Stimulated activated CD4-positive, alpha-beta T cell treated with anti-CD3 and anti-CD28 coated beads, Interleukin-15, amount 100 ng/mL, for 1 hour (primary cell): ENCODE results near the gene ROR1.

Experiments
- DNase-seq, 2 donors: peaks; one replicate each; pipeline ENCODE4 v3.0.0-alpha.2; 2020; ENCODE audit warnings: low read depth in 1 of 2, low spot score in 1 of 2

The ROR1 gene

DNA sequence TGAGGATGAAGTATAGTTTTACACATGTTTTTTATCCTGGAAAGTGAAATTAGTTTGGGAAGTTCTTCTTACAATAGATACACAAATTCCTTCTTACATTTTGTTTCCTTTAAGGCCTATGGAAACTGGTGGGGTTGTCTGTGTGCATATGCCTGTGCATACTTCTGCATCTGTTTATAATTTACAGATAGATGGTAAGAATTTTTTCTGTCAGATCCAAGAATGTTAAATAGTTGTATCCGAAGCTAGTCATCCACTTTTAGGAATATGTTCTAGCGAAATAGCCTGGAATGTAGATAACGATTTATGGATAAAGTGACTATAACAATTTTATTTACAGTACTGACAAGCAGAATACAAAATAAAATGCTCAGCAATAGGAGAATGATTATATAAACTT is 194.1 kb downstream of the ROR1 start:
- DNase-seq = no peak

DNA sequence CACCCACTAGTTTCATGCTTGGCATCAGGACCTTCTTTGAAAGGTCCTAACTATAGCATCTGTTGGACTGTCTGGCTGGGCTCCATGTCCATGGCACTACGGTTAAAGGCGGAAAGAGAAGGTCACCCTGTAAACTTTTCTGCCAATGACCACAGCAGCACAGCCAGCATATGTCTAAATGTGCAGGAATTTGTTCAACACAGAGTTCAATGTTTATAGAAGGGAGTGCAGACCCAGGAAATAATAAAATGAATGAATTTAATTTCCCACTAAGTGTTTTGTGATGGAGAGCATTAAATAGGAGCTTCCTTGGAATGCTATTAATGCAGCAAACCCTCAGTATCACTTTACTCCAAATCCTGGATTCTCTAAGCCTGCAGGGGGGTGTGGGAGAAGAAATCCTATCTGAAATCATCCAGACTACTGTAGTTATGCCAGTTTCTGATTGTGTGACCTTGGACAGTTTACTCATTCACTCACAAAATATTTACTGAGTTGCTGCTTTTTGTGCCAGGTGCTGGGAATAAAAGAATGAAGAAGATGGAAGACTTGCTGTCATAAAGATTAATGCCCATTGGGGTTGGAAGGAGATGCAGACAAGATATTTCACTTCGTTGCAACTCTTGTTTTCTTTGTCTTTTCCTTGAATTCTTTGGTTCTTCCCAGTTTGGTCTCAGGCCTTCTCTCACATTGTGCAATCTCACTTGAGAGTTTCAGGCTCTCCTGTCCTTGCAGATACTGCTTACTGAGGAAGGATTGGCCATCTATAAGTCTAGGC is 195.0 kb downstream of the ROR1 start:
- DNase-seq = no peak

DNA sequence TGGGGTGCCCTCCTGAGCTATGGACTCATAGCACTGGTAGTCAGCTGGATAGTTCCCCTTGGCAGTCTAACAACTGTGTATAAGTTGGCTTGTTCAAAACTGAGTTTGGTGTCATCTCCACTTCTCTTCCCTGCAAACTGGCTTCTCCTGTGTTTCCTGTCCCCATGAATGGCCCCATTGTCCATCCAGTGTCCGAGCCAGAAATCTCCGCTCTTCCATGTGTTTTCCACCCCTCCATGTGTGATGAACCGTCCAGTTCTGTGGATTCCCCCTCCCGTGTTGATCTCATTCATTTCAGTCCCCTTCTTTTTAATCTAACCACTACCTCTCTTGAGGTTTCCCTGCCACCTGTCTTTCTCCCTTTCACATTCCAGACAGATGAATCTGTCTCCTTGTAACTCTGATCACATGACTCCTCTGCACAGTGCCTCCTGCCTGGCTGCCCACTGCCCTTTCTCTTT is 195.7 kb downstream of the ROR1 start:
- no peak for DNase-seq

DNA sequence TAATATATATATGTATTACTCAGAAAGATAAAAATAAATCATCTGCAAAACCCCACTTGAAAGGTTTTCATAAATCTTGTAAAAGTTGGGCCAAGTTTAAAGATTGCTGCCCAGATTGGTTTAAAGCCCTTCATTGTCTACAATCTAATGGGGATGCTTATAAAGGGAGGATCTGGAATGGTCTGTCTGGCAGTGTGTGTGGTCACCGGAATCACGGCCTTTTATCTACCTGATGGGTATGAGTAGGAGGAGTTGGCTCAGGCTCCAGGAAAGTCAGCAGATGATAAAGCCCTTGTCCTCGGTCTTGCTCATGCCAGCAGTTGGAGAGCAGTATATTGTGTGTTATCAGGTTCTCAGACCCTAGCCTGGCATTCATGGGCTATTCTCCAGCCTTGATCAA is 197.7 kb downstream of the ROR1 start:
- DNase-seq = no peak

DNA sequence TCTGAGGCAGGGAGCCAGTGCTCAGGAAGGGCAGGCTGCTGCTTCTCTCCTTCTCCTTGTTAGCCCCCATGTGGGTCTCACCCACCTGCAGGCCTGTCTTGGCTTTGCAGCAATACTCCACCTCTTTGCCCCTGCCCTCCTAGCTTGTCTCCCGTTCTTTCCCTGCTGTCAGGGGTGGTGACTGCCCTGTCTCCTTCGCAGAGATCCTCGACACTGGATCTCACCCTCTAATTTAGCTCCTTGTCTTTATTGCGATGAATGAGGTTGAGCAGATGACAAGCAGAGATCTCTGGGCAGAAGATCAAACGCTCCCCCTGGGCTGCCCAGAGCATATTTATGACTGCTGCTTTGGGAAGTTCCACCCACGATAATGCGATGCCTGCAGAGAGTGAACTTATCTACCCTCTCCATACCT is 199.2 kb downstream of the ROR1 start:
- no peak for DNase-seq

DNA sequence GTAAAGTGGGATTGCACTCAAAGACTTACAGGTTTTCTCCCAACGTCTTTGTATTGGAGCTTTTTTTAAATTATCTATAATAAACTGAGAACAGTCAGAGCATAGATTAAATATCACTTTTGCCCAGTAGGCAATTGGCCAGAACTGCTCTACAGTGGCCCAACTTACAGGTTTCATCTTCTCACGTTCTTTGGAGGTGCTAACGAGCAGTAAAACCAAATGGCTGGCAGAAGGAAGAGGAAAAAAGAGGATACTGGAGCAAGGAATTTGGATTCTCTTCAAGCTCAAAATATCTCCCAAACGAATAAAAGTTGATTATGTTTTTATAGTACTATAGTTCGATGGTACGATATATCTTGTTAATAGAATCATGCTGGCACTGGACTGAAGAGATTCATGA is 201.1 kb downstream of the ROR1 start:
- DNase-seq = no peak

DNA sequence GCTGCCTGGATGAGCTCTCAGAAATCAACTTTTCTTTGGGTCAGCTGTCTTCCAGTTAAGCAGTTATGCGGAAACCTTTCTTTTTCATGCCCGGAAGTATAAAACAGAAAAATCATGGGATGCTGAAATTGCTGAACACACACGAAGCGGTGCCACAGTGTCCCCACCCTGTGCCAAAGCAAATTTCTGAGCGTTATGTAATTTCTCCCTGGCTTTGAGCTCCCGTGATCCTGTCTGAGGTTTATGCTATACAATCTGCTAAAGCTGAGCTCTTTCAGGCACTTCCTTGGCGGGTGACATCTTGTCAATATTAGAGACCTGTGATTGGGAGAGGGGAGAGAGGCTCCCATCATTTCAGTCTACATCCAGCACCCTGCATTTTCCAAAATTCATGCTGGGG is 201.7 kb downstream of the ROR1 start:
- no peak for DNase-seq

DNA sequence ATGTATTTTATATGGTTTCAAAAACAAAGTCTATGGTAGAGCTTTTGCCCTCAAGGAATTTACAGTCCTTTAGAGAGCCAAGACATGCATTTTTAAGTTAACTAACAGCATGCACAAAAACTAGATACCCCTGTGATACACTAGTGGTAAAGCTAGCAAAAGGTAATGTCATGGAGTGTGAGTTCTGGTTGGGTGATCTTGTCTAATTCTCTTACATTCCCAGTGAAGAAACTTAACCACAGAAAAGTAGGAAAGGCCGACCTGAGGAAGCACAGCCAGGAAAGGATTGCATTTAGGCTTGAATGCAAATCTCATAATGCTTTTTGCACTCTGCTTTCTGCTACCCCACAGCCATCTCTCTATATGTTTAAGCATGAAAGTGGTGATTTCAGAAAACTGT is 202.2 kb downstream of the ROR1 start:
- no peak for DNase-seq

DNA sequence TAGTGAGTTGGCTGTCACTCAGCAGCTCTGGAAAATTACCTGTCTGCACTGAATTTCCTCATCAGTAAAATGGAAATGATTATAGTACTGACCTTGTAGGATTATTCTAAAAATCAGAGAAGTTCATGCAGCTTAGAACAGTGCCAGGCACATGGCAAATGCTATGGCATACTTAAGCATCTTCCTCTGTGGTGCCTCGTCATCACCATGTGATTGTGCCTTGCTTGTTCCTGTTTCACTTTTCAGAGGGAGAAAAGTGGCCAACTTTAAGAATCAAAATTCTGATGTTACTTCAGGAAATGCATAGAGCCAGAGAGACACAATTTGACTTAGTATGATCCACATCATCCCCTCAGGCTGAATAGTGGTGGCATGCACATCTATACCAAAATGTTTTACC is 203.6 kb downstream of the ROR1 start:
- DNase-seq = no peak

DNA sequence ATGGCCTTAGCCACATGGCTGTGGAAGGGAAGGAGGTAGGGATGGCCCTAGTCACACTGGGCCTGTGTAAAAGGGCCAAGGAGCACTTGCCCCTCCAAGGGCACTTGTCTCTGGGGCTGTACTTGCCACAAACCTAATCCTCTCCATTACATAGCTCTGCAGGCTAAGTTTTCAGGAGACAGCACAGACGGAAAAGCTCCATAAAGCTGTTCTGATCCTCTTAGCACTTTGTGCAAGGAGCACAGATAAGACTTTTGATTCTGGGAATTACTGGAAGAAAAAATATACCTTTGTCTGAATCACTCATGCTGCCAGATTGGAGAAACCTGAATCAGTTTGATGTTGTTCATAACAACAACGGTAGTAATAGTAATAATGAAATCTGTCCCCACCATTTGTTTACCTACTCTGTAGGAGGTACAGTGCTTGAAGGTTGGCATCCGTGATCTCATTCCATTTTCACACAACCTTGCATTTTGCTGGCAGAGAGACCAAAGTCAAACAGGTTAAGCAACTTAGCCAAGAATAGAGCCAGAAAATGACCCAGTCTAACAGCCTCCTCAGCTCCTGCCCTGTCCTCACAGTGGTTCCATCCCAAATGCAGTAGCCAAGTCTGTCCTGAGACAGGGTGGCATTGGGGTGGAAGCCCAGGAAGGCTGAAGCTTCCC is 207.1 kb downstream of the ROR1 start:
- DNase-seq = no peak

DNA sequence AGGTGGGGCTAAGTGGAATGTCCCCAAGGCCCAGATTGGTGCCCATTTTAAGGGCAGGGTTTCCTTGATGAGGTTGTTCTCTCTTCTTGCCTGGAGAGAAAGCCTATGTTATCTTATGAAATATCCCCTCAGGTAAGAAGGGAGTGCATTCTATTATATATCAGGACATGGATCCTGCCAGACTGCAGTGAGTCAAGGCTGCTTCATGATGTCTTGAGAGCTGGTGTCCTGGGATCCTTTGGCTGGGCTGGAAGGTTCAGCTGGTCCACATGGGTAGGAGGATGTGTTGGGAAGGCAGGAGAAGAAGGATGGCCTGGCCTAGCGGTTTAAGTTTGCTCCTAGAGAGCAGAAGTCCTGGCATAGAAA is 207.6 kb downstream of the ROR1 start:
- DNase-seq = no peak

DNA sequence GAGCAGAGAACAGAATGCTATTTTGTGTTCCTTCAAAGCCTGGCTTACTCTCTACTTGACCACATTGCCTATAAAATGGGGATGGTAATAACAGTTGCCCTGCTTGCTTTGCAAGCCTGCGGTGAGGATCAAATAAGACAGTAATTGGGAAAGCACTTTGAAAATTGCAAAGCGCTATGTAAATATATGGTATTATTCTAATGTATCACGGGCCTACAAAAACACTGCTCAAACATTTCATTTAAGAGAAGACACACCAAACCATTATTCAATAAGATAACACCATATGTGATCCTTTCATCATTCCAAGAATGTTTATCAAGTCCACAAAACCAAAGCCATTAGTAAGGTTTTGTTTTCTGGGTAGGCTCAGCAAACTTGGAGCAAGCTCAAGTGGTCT is 208.4 kb downstream of the ROR1 start:
- DNase-seq = no peak

DNA sequence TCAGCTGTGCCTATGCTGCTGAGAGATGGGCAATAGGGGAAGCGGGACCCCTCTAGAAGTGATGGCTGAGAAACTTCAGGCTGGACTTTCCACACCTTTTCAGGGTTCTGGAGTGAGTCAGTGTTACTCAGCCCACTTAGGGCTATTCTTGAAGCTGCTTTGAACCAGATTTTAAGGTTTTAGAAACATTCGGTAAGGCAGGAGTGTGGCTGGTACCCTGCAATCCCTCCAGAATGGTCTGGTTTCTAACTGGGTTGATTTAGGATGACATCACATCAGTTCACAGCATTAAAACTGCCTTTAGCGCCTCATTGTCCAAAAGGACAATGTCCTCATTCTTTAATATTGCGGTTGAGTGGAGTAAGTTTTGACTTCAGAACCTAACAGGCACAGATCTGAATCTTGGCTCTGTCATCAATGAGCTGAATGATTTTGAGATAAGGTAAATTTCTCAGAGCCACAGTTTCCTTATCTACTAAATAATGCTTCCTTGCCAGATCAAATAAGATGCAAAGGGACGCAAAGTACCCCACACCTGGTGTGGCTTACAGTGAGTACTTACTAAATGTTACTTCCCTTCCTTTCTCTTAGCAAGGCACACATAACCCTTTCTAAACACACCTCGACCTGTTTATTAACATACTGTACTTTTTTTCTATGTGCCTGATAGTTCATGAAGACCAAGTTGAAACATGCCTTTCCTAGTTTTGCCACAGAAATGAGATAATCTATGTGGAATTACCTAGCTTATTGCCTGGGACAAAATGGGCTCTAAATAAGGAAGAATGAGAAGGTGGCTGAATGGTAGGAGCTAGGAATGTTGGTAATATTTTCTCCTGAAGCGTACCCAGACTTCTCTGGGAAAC is 209.8 kb downstream of the ROR1 start:
- no peak for DNase-seq

DNA sequence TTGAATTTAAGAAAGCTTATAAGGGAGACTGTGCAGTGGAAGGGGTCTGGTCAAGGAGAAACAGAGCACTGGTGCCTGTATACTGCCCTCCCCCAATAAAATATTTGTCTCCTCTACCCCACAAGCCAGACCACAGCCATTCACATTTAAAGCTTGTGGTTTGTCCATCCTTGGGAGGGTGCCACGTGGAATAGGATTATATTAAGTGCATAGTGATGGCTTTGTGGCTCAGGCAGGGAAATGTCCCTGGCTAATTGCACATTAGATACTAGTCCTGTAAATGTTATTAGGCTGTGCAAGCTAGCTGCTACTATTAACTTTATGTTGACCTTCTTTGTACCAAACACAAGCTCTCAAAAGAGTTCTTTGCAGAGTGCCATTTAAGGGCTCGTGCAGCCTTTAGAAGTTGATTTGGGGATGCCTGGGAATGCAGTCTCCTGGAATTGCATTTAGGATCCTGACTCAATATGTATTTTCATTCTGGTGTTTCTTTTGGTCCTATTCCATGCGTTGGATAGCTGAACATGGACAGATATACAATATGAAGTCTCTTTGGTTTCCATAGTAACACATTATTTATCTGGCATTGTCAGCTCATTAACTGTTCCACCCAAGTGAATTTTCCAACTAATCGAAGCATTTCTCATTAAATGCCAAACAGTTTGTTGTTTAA is 210.6 kb downstream of the ROR1 start:
- no peak for DNase-seq

DNA sequence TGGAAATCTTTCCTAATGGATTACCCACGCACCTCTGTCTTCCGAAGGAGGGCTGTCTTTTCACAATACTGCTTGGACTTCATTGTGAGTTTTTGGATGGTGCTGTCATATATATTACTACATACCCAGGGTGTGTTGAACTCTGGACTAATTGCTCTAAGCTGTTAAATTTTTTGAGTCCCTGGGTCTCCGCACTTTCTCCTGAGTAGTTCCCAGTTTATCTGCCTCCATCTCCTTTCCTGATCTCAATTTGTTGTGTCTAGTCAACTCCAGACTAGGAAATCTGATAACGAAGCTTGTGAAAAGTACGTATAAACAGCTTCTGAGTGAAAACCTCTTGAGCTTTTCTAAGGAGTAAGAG is 211.1 kb downstream of the ROR1 start:
- DNase-seq = no peak

DNA sequence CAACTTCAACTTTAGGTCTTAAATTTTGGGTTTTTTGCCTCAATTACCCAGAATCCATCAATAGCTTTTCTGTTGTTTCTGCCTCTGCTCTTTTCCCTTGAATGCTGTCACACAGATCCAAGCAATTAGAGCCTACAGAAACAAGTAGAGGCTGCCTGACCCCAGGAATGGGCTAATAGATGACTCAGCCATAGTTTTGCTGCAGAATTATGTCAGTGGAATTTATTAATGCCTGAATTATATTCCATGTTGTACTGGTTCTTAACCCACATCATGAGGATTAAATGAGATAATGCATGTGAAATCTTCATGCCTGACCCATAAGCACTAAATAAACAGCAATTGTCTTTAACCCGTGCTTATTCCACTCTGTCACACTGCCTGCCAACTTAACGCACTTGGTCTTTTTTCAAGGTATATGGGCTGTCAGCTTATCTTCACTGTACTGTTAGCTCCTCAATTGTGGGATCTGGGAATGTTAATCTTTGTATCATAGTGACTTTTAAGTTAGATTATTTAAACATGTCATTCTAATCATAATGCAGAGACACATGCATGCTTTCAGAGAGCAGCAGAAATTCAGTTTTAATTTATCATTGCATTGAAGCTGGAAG is 213.3 kb downstream of the ROR1 start:
- DNase-seq = no peak

DNA sequence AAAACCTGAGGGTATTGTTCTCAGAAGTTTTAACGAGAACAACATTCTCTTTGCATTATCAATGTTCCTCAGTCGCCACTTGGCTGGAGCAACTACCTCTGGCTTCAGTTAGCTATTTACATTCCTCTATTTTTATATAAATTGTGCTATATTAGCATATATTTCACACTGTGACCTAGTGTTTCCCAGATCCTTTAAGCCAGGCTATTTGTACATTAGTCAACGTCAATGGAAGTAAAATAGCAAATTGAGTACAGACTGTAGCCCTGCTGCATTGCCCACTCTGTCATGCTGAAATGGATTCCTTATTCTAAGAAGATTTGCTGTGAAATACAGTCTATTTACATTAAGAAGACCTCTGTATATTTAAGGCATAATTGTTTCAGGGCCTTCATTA is 213.8 kb downstream of the ROR1 start:
- DNase-seq = no peak

DNA sequence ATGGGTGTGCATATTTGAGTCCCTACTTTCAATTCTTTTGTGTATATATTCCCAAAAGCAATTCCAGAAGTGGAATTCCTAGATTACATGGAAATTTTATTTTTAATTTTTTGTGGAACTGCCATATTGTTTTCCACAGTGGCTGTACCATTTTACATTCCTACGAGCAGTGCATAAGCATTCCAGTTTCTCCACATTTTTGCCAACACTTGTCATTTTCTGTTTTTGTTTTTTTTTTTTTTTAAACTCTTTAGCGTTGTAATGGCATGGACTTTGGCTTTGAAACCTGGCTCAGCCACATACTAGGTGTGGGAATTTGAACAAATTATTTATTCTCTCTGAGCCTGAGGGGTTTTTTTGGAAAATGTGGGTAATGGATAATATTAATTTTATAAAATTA is 215.1 kb downstream of the ROR1 start:
- DNase-seq = no peak

DNA sequence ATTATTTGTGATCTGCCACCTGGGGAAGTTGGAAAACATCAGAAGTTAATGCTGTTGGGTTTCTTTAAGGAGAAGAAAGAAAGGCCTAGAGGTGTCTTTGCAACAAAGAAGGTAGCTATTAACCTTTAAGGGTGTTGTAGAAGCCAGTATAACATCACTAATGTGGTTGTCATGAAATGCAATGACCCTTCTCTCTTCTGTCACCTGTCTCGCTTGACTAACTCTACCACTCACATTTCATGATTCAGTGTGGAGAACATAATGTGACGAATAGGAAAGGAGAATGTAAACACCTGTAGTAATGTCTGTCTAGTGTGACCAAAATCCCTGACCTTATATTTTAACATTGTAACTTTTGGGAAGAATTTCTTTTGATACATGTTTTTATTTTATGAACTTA is 217.9 kb downstream of the ROR1 start:
- DNase-seq = no peak

DNA sequence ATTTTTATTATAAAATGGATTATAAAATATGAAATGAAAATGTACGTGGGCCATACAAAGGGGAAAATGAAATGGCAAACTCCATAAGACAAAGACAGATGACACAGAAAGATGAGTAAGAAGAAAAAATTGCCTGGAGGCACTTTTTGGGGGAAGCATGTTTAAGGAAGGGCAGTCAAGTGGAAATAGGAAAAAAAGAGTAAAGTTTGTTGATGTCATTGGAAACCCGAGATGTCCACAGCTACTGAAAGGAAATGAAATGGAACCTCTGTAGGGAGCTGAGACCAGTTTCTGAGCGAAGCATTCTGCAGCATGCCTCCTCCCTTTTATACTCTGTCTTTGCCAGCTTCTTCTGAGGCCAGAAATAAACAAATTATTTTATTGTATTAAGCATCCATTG is 226.2 kb downstream of the ROR1 start:
- no peak for DNase-seq

DNA sequence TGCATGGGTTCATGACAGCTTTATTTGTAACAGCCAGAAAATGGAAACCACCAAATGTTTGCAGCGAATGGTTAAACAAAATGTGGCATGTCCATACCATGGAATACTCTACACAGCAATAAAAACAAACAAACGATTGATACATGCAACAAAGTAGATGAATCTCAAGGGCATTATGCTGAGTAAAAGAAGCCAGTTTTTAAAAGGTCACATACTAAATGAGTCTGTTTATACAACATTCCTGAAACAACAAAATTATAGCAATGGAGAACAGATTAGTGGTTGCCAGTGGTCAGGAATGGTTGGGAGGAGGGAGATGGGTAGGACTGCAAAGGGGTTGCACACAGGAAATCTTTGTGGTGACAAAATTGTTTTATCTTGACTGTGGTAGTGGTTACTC is 227.2 kb downstream of the ROR1 start:
- DNase-seq = no peak
